ENCODE measurements around the gene PPP2R2B.

PPP2R2B gene

GRCh38 chr5:146873186-146873917, 5.2 kb downstream of the PPP2R2B start:
- no peak for DNase-seq
- no peak for TF ChIP-seq GATA1 (IDR thresholded peaks at IDR 0.05; ENCODE audit: low read depth, low read length)
- no peak for TF ChIP-seq POLR2A (IDR thresholded peaks at IDR 0.05; ENCODE audit: low read length)

GRCh38 chr5:146872188-146872587, 6.4 kb downstream of the PPP2R2B start:
- TF ChIP-seq POLR2A (IDR thresholded peaks at IDR 0.05; ENCODE audit: low read length) (no peak), GATA1 (IDR thresholded peaks at IDR 0.05; ENCODE audit: low read depth, low read length) (no peak)
- DNase-seq: no peak

- DNase-seq: no peak
- TF ChIP-seq GATA1 (IDR thresholded peaks at IDR 0.05; ENCODE audit: low read depth, low read length): no peak
- no peak for TF ChIP-seq POLR2A (IDR thresholded peaks at IDR 0.05; ENCODE audit: low read length)
Measured at GRCh38 chr5:146867996-146868708, 10.4 kb downstream of the PPP2R2B start.

- DNase-seq: no peak
- TF ChIP-seq GATA1 (IDR thresholded peaks at IDR 0.05; ENCODE audit: low read depth, low read length) (no peak), POLR2A (IDR thresholded peaks at IDR 0.05; ENCODE audit: low read length) (no peak)
Measured at GRCh38 chr5:146866263-146866662, 12.3 kb downstream of the PPP2R2B start.

- TF ChIP-seq GATA1 (IDR thresholded peaks at IDR 0.05; ENCODE audit: low read depth, low read length) (no peak), POLR2A (IDR thresholded peaks at IDR 0.05; ENCODE audit: low read length) (no peak)
- DNase-seq: no peak
Measured at GRCh38 chr5:146862641-146863040, 15.9 kb downstream of the PPP2R2B start.

- no peak for TF ChIP-seq GATA1 (IDR thresholded peaks at IDR 0.05; ENCODE audit: low read depth, low read length)
- no peak for TF ChIP-seq POLR2A (IDR thresholded peaks at IDR 0.05; ENCODE audit: low read length)
- no peak for DNase-seq
Measured at GRCh38 chr5:146860213-146860893, 18.2 kb downstream of the PPP2R2B start.

- no peak for DNase-seq
- TF ChIP-seq GATA1 (IDR thresholded peaks at IDR 0.05; ENCODE audit: low read depth, low read length) (no peak), POLR2A (IDR thresholded peaks at IDR 0.05; ENCODE audit: low read length) (no peak)
Measured at GRCh38 chr5:146852089-146852488, 26.5 kb downstream of the PPP2R2B start.

- DNase-seq: no peak
- no peak for TF ChIP-seq POLR2A (IDR thresholded peaks at IDR 0.05; ENCODE audit: low read length)
- TF ChIP-seq GATA1 (IDR thresholded peaks at IDR 0.05; ENCODE audit: low read depth, low read length): no peak
Measured at GRCh38 chr5:146851133-146851532, 27.4 kb downstream of the PPP2R2B start.

GRCh38 chr5:146849694-146850303, 28.8 kb downstream of the PPP2R2B start:
- no peak for DNase-seq
- TF ChIP-seq POLR2A (IDR thresholded peaks at IDR 0.05; ENCODE audit: low read length) (no peak), GATA1 (IDR thresholded peaks at IDR 0.05; ENCODE audit: low read depth, low read length) (no peak)

- no peak for TF ChIP-seq GATA1 (IDR thresholded peaks at IDR 0.05; ENCODE audit: low read depth, low read length)
- TF ChIP-seq POLR2A (IDR thresholded peaks at IDR 0.05; ENCODE audit: low read length): no peak
- no peak for DNase-seq
Measured at GRCh38 chr5:146848133-146848532, 30.4 kb downstream of the PPP2R2B start.

- no peak for DNase-seq
- TF ChIP-seq GATA1 (IDR thresholded peaks at IDR 0.05; ENCODE audit: low read depth, low read length): no peak
- no peak for TF ChIP-seq POLR2A (IDR thresholded peaks at IDR 0.05; ENCODE audit: low read length)
Measured at GRCh38 chr5:146840016-146840415, 38.5 kb downstream of the PPP2R2B start.

- TF ChIP-seq POLR2A (IDR thresholded peaks at IDR 0.05; ENCODE audit: low read length): no peak
- TF ChIP-seq GATA1 (IDR thresholded peaks at IDR 0.05; ENCODE audit: low read depth, low read length): no peak
- DNase-seq: no peak
Measured at GRCh38 chr5:146836226-146836842, 42.2 kb downstream of the PPP2R2B start.

- DNase-seq: no peak
Measured at GRCh38 chr5:146832985-146833732, 45.4 kb downstream of the PPP2R2B start.

More at GRCh38 chr5:146832985-146833732, 45.4 kb downstream of the PPP2R2B start:
- no peak for TF ChIP-seq GATA1 (IDR thresholded peaks at IDR 0.05; ENCODE audit: low read depth, low read length)
- TF ChIP-seq POLR2A (IDR thresholded peaks at IDR 0.05; ENCODE audit: low read length): no peak

All from erythroblast (primary cell).